Body of pancreas (tissue), 4 donors: ENCODE results near the gene SUN2. TPM values are rescaled to one million over a fixed set of nuclear protein-coding genes. Genes with fewer than 3 reads are reported as not detected.
A peak's percentile ranks its signal among the peaks of the same experiment; 100 is the strongest.

Experiments used
- ATAC-seq: fragments of 150-250 bp; one replicate; pipeline ENCODE4 v1.9.1; 2016
- DNase-seq, 4 donors: peaks; one replicate each; pipeline ENCODE4 v3.0.0-alpha.2; 2019
- H3K27ac ChIP-seq, 4 donors: fragments of 200-600 bp; sonication (generic); 1 replicate in 3 of 4; 2 replicates in 1 of 4; pipeline versions ENCODE4 v1.5.1 to v1.6.1; 2016 to 2019; ENCODE audit warnings: mild to moderate bottlenecking in 1 of 4, mixed read lengths in 1 of 4, moderate library complexity in 1 of 4
- H3K27me3 ChIP-seq, 2 donors: fragments of 200-600 bp; sonication (generic); one replicate each; pipeline ENCODE4 v1.6.0; 2016; ENCODE audit warnings: mild to moderate bottlenecking in 1 of 2
- H3K36me3 ChIP-seq, 2 donors: fragments of 200-600 bp; sonication (generic); replicated peaks in 1 of 2; 2 replicates each; pipeline ENCODE4 v1.5.1; 2016; ENCODE audit warnings: low read depth in 2 of 2; ENCODE audit not compliant: insufficient read depth in 1 of 2
- H3K4me1 ChIP-seq: fragments of 200-600 bp; sonication (generic); one replicate; pipeline ENCODE4 v1.6.0; 2016
- H3K4me3 ChIP-seq, 2 donors: fragments of 200-600 bp; sonication (generic); 1 replicate in 1 of 2; 2 replicates in 1 of 2; pipeline ENCODE4 v1.5.1; 2016 to 2019
- H3K9me3 ChIP-seq, 3 donors: fragments of 200-600 bp; sonication (generic); 1 replicate in 2 of 3; 2 replicates in 1 of 3; pipeline ENCODE4 v1.5.1; 2016
- CTCF ChIP-seq, 7 experiments: fragments of 450-650 bp in 4 of 7; fragments of 200-600 bp in 3 of 7; sonication (generic) in 3 of 7; IDR thresholded peaks; one replicate each; pipeline ENCODE4 v1.5.1; 2016 to 2019; ENCODE audit warnings: antibody characterized with exemption in 7 of 7
- POLR2A ChIP-seq, 3 donors: fragments of 450-650 bp; IDR thresholded peaks; one replicate each; pipeline ENCODE4 v1.6.1; 2016; ENCODE audit warnings: antibody characterized with exemption in 3 of 3, mild to moderate bottlenecking in 2 of 3
- WGBS, 2 donors: methylation state at CpG; one replicate each; pipeline ENCODE4 v1.1.5; 2017; 5-methylcytosine and 5-hydroxymethylcytosine counted together
- intact Hi-C: fragments of 100-400 bp; cut with DNase I; formaldehyde crosslinking; loops from one replicate; pipeline ENCODE4 v1.15.1; 2023
- total RNA-seq, 2 donors: library from RNA; depleted of rRNA; stranded (reverse); fragments of >200 nt; gene quantifications; one replicate each; pipeline ENCODE4 v1.1.0, GENCODE V29; 2016

Gene SUN2
- total RNA-seq, 2 donors from 2014 or later = 143 to 166 TPM

- no peak for ATAC-seq
- DNase-seq = no peak
- Histone ChIP-seq H3K36me3 (peaks cover 23 to 40% of the 10 kb centered on the region in 2 donors), H3K27ac (peak overlapping the region; percentile 85 to 94 (median 90)), H3K4me3 (no peak overlapping the region), H3K4me1 (peaks cover 53% of the 10 kb centered on the region), H3K27me3 (no peaks in the 10 kb centered on the region), H3K9me3 (no peaks in the 10 kb centered on the region)
- 76 to 100% methylated on average over 2 to 3 of the region's 7 CpGs for WGBS, 2 donors
- intact Hi-C loops = no loop called here
- TF ChIP-seq POLR2A (IDR thresholded peaks at IDR 0.05) (no peak), CTCF (IDR thresholded peaks at IDR 0.05) (no peak)
These were observed 20.7 kb downstream of the SUN2 start for GRCh38 chr22:38735126-38735464.

- Histone ChIP-seq H3K27ac (peak overlapping the region; percentile 85 to 94 (median 90)), H3K36me3 (peaks cover 17 to 40% of the 10 kb centered on the region in 2 donors), H3K4me3 (no peak overlapping the region), H3K4me1 (peaks cover 53% of the 10 kb centered on the region), H3K9me3 (no peaks in the 10 kb centered on the region), H3K27me3 (no peaks in the 10 kb centered on the region)
- DNase-seq (no peak), ATAC-seq (no peak)
- WGBS, 2 donors = 84 to 90% methylated on average over 12 to 13 of the region's 13 CpGs
- TF ChIP-seq CTCF (IDR thresholded peaks at IDR 0.05) (no peak), POLR2A (IDR thresholded peaks at IDR 0.05) (no peak)
- intact Hi-C loops = no loop called here
These were observed 21.2 kb downstream of the SUN2 start for GRCh38 chr22:38734421-38735100.

- DNase-seq = peak; percentile 71 to 90 (median 81)
- intact Hi-C loops = no loop called here
- 16 to 27% methylated on average over 5 to 8 of the region's 8 CpGs for WGBS, 2 donors
- Histone ChIP-seq H3K9me3 (no peaks in the 10 kb centered on the region), H3K4me1 (peaks cover 53% of the 10 kb centered on the region), H3K27ac (peak overlapping the region; percentile 85 to 94 (median 90)), H3K27me3 (no peaks in the 10 kb centered on the region), H3K36me3 (peaks cover 10 to 41% of the 10 kb centered on the region in 2 donors), H3K4me3 (no peak overlapping the region)
- TF ChIP-seq POLR2A (IDR thresholded peaks at IDR 0.05) = peak in 1 of 3 donors; percentile 39
- peak in 1 of 7 experiments; percentile 15 for TF ChIP-seq CTCF (IDR thresholded peaks at IDR 0.05)
- ATAC-seq = peak; percentile 43
These were observed 21.9 kb downstream of the SUN2 start for GRCh38 chr22:38733724-38734381.

- intact Hi-C loops = no loop called here
- TF ChIP-seq POLR2A (IDR thresholded peaks at IDR 0.05) (no peak), CTCF (IDR thresholded peaks at IDR 0.05) (peak; percentile 21 to 68 (median 58))
- H3K27me3 ChIP-seq = no peaks in the 10 kb centered on the region
- H3K36me3 ChIP-seq = peaks cover 10 to 42% of the 10 kb centered on the region in 2 donors
- peaks cover 53% of the 10 kb centered on the region for H3K4me1 ChIP-seq
- 19 to 20% methylated on average over 2 to 4 of the region's 4 CpGs for WGBS, 2 donors
- no peak overlapping the region for H3K4me3 ChIP-seq
- peak in 3 of 4 donors; percentile 55 to 68 (median 65) for DNase-seq
- peak overlapping the region; percentile 85 to 94 (median 90) for H3K27ac ChIP-seq
- ATAC-seq = peak; percentile 43
- no peaks in the 10 kb centered on the region for H3K9me3 ChIP-seq
These were observed 22.5 kb downstream of the SUN2 start for GRCh38 chr22:38733329-38733723.
